ENCODE data around the gene OR2A5. TPM values are rescaled to one million over a fixed set of nuclear protein-coding genes. Genes with fewer than 3 reads are reported as not detected.

OR2A5 gene
- total RNA-seq (2013) = not detected
- not detected for polyA plus RNA-seq
- polyA minus RNA-seq = not detected in 2 replicates
- total RNA-seq = 0 to 2.2 (median 0) reads per million in 11 experiments

- Histone ChIP-seq H3K79me2 (ENCODE audit: insufficient read depth, low read length) (no peaks in the 10 kb centered on the region), H3K36me3 (replicated peaks in 1 of 2; ENCODE audit: control insufficient read depth in 1 of 2, insufficient read depth in 2 of 2, low read length in 2 of 2) (no peaks in the 10 kb centered on the region), H4K20me1 (ENCODE audit: insufficient read depth, low read length) (no peaks in the 10 kb centered on the region), H3K27me3 (ENCODE audit: control insufficient read depth in 2 of 2, insufficient read depth in 2 of 2, low read length in 2 of 2) (no peaks in the 10 kb centered on the region), H3K9me3 (replicated peaks in 1 of 2; ENCODE audit: control insufficient read depth in 1 of 2, insufficient read depth in 1 of 2, low read length in 2 of 2) (no peaks in the 10 kb centered on the region), H3K4me3 (replicated peaks in 1 of 3; ENCODE audit: low read depth in 2 of 3, low read length in 3 of 3) (no peak within 1 kb of the TSS), H3K27ac (ENCODE audit: low read depth in 1 of 2, low read length in 2 of 2) (no peak within 1 kb of the TSS), H3K4me2 (replicated peaks; ENCODE audit: extremely low read depth, low read length, poor library complexity, severe bottlenecking) (no peak within 1 kb of the TSS), H2AFZ (ENCODE audit: insufficient read depth, low read depth, low read length, poor library complexity, severe bottlenecking) (no peak within 1 kb of the TSS), H3K4me1 (ENCODE audit: control insufficient read depth in 1 of 2, insufficient read depth in 2 of 2, low read length in 2 of 2) (no peaks in the 10 kb centered on the region), H3K9ac (ENCODE audit: insufficient read depth, low read length, poor library complexity, severe bottlenecking) (no peak within 1 kb of the TSS)
- DNase-seq = no peak
- 100% methylated on average over 1 of the region's 1 CpG for WGBS (ENCODE audit: insufficient coverage)
- intact Hi-C loops (cut with micrococcal nuclease) = no loop called here
- H3K4me1 Mint-ChIP-seq = no peaks in the 10 kb centered on the region
- no peak within 1 kb of the TSS for H3K27ac Mint-ChIP-seq
- no peaks in the 10 kb centered on the region for H3K36me3 Mint-ChIP-seq
- peaks cover 0 to 5% (median 1%) of the 10 kb centered on the region in 7 donors for H3K9me3 Mint-ChIP-seq
- no peak for TF ChIP-seq CTCF (IDR thresholded peaks at IDR 0.05)
- peaks cover 0 to 3% (median 3%) of the 10 kb centered on the region in 3 donors for H3K27me3 Mint-ChIP-seq (ENCODE audit: low read depth in 3 of 3)
- H3K4me3 Mint-ChIP-seq = no peak within 1 kb of the TSS
Measured at GRCh38 chr7:144048648-144049047, at the start of gene OR2A5. Gene OR2A5, plus strand, starts transcription at chr7:144048948. Its CDS starts 1,454 bp downstream, at chr7:144050402.

DNA sequence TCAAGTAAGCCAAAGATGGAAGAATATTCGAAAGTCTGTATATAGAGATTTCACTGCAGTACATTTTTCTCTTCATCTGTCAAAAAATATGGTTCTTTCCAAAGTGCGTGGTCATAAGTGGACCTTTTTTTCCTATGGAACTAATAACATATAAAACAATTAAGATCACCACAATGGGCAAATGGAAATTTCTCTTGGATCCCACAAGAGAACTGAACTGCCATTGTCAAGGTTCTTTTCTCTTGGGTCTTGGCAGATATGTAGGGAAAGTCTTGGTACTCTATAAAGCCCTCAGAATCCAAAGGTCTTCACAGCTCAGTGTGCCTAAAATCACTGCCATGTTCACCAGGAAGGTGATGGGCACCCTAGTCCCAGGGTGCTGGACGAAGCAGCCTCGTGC, 48.7 kb upstream of the OR2A5 start, which contains the start of gene OR6B1:
Gene OR6B1, plus strand, starts transcription at position 301 of the 400 bp plus-strand sequence. CDS start 3,677 bp downstream, outside the sequence.
- no peaks in the 10 kb centered on the region for H3K4me1 Mint-ChIP-seq
- Histone ChIP-seq H3K36me3 (replicated peaks in 1 of 2; ENCODE audit: control insufficient read depth in 1 of 2, insufficient read depth in 2 of 2, low read length in 2 of 2) (no peaks in the 10 kb centered on the region), H4K20me1 (ENCODE audit: insufficient read depth, low read length) (no peaks in the 10 kb centered on the region), H3K27ac (ENCODE audit: low read depth in 1 of 2, low read length in 2 of 2) (no peak within 1 kb of the TSS), H3K79me2 (ENCODE audit: insufficient read depth, low read length) (no peaks in the 10 kb centered on the region), H3K4me2 (replicated peaks; ENCODE audit: extremely low read depth, low read length, poor library complexity, severe bottlenecking) (no peak within 1 kb of the TSS), H3K4me3 (replicated peaks in 1 of 3; ENCODE audit: low read depth in 2 of 3, low read length in 3 of 3) (no peak within 1 kb of the TSS), H3K9ac (ENCODE audit: insufficient read depth, low read length, poor library complexity, severe bottlenecking) (no peak within 1 kb of the TSS), H2AFZ (ENCODE audit: insufficient read depth, low read depth, low read length, poor library complexity, severe bottlenecking) (no peak within 1 kb of the TSS), H3K9me3 (replicated peaks in 1 of 2; ENCODE audit: control insufficient read depth in 1 of 2, insufficient read depth in 1 of 2, low read length in 2 of 2) (no peaks in the 10 kb centered on the region), H3K4me1 (ENCODE audit: control insufficient read depth in 1 of 2, insufficient read depth in 2 of 2, low read length in 2 of 2) (no peaks in the 10 kb centered on the region), H3K27me3 (ENCODE audit: control insufficient read depth in 2 of 2, insufficient read depth in 2 of 2, low read length in 2 of 2) (peaks cover 0 to 2% of the 10 kb centered on the region in 2 donors)
- no peak within 1 kb of the TSS for H3K4me3 Mint-ChIP-seq
- no peaks in the 10 kb centered on the region for H3K36me3 Mint-ChIP-seq
- no peak within 1 kb of the TSS for H3K27ac Mint-ChIP-seq
- H3K9me3 Mint-ChIP-seq = peaks cover 0 to 3% (median 1%) of the 10 kb centered on the region in 7 donors
- H3K27me3 Mint-ChIP-seq (ENCODE audit: low read depth in 3 of 3) = peaks cover 0 to 2% (median 0%) of the 10 kb centered on the region in 3 donors
- WGBS (ENCODE audit: insufficient coverage) = 87% methylated on average over 2 of the region's 4 CpGs
- no peak for TF ChIP-seq CTCF (IDR thresholded peaks at IDR 0.05)
- DNase-seq = no peak
- intact Hi-C loops (cut with micrococcal nuclease) = no loop called here
